Chondrocyte (in vitro differentiated cells): ENCODE measurements around the gene AFDN. TPM values are rescaled to one million over a fixed set of nuclear protein-coding genes. Genes with fewer than 3 reads are reported as not detected.
A peak's percentile ranks its signal among the peaks of the same experiment; 100 is the strongest.

ENCODE experiments used
- DNase-seq: peaks from one replicate; pipeline ENCODE4 v3.0.0; 2021; ENCODE audit warnings: mixed read lengths, low spot score
- H3K27ac Mint-ChIP-seq: one replicate; pipeline ENCODE4 v1.8.0; 2021; ENCODE audit warnings: mild to moderate bottlenecking, moderate library complexity, mixed read lengths; ENCODE audit not compliant: unreplicated experiment
- H3K27me3 Mint-ChIP-seq: 2 replicates; pipeline ENCODE4 v1.8.0; 2021; ENCODE audit warnings: low read depth, mixed read lengths
- H3K36me3 Mint-ChIP-seq: 2 replicates; pipeline ENCODE4 v1.8.0; 2021; ENCODE audit warnings: low read depth, mixed read lengths
- H3K4me1 Mint-ChIP-seq: 2 replicates; pipeline ENCODE4 v1.8.0; 2021; ENCODE audit warnings: low read depth, mild to moderate bottlenecking, mixed read lengths
- H3K4me3 Mint-ChIP-seq: one replicate; pipeline ENCODE4 v1.8.0; 2021; ENCODE audit warnings: mild to moderate bottlenecking, moderate library complexity, mixed read lengths; ENCODE audit not compliant: unreplicated experiment
- H3K9me3 Mint-ChIP-seq: 2 replicates; pipeline ENCODE4 v1.8.0; 2021; ENCODE audit warnings: low read depth, mixed read lengths
- total RNA-seq: library from RNA; stranded (reverse); gene quantifications from 3 replicates; pipeline ENCODE4 v1.2.1, GENCODE V29; 2021
- TF ChIP-seq, protein P1 (sequence below): fragments of 200-600 bp; sonication (generic); IDR thresholded peaks from 2 replicates; pipeline ENCODE4 v1.5.0; 2021; ENCODE audit warnings: antibody characterized with exemption, mild to moderate bottlenecking, moderate library complexity

AFDN gene
- total RNA-seq, 1 donor from 2014 or later, result 45.8 TPM

GRCh38 chr6:168007592-168008338, 181.1 kb downstream of the AFDN start:
- TF ChIP-seq, protein P1, sequence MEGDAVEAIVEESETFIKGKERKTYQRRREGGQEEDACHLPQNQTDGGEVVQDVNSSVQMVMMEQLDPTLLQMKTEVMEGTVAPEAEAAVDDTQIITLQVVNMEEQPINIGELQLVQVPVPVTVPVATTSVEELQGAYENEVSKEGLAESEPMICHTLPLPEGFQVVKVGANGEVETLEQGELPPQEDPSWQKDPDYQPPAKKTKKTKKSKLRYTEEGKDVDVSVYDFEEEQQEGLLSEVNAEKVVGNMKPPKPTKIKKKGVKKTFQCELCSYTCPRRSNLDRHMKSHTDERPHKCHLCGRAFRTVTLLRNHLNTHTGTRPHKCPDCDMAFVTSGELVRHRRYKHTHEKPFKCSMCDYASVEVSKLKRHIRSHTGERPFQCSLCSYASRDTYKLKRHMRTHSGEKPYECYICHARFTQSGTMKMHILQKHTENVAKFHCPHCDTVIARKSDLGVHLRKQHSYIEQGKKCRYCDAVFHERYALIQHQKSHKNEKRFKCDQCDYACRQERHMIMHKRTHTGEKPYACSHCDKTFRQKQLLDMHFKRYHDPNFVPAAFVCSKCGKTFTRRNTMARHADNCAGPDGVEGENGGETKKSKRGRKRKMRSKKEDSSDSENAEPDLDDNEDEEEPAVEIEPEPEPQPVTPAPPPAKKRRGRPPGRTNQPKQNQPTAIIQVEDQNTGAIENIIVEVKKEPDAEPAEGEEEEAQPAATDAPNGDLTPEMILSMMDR, result no peak
- Mint-ChIP-seq H3K27ac (peak overlapping the region; percentile 83), H3K4me3 (no peak overlapping the region), H3K4me1 (peaks cover 15% of the 10 kb centered on the region), H3K9me3 (peaks cover 40% of the 10 kb centered on the region), H3K27me3 (peaks cover 10% of the 10 kb centered on the region), H3K36me3 (peaks cover 16% of the 10 kb centered on the region)
- DNase-seq, result no peak

- H3K4me1 Mint-ChIP-seq, result peaks cover 15% of the 10 kb centered on the region
- peaks cover 40% of the 10 kb centered on the region for H3K9me3 Mint-ChIP-seq
- DNase-seq, result no peak
- peaks cover 16% of the 10 kb centered on the region for H3K36me3 Mint-ChIP-seq
- TF ChIP-seq, protein P1, result no peak
- H3K27ac Mint-ChIP-seq, result no peak overlapping the region
- no peak overlapping the region for H3K4me3 Mint-ChIP-seq
- peaks cover 4% of the 10 kb centered on the region for H3K27me3 Mint-ChIP-seq
Observed at GRCh38 chr6:168009331-168009730, 182.6 kb downstream of the AFDN start.

DNA sequence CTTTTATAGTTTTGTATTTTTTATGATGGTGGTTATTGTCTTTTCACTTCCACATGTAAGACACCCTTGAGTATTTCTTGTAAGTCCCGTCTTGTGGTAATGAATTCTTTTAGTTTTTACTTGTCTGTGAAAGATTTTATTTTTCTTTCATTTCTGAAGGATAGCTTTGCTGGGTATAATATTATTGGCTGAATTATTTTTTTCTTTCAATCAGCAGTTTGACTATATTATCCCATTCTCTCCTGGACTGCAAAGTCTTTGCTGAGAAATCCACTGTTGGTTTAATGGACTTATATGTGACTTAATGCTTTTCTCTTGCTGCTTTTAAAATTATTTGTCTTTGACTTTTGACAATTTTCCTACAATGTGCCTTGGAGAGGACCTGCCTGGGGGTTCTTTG, 184.6 kb downstream of the AFDN start:
- no peak overlapping the region for H3K4me3 Mint-ChIP-seq
- peaks cover 22% of the 10 kb centered on the region for H3K36me3 Mint-ChIP-seq

GRCh38 chr6:168012431-168013249, 185.9 kb downstream of the AFDN start:
- Mint-ChIP-seq H3K27me3 (peaks cover 5% of the 10 kb centered on the region), H3K4me1 (peaks cover 19% of the 10 kb centered on the region), H3K9me3 (peaks cover 45% of the 10 kb centered on the region), H3K27ac (no peak overlapping the region), H3K36me3 (peaks cover 22% of the 10 kb centered on the region), H3K4me3 (no peak overlapping the region)
- TF ChIP-seq, protein P1, result no peak
- no peak for DNase-seq

More for the DNA sequence above, 184.6 kb downstream of the AFDN start:
- no peak for DNase-seq
- Mint-ChIP-seq H3K27me3 (no peaks in the 10 kb centered on the region), H3K27ac (no peak overlapping the region), H3K4me1 (peaks cover 22% of the 10 kb centered on the region), H3K9me3 (peaks cover 45% of the 10 kb centered on the region)
- TF ChIP-seq, protein P1, result no peak

DNA sequence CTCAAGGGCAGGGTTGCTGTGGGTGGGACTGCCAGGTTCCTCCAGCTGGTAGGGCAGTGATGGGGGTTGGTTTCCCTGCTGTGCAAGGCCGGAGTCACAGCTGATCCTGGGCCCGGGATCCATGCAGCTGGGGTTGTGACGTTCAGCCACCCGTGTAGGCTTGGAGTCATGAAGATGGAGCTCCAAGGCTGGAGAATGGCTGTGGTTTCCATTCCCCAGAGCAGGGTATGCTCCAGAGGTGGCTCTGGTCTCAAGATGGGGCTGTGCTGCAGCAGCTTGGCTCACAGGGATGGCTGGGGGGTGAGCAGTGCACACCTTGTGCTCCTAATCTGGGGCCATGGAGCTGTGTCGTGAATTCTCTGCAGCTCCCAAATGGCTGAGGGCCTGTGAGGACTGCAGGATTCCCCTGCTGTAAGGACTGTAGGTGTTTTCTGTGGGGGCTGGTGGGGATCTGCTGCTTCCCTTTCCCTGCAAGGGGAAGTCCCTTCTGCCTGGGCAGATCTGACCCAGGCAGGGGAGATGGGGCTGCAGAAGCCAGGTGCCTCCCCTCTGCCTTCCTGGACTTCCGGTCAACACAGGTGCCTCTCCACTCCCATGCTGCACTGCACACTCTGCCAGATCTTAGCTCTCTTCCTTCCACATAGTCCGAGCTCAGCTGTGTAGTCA, 186.7 kb downstream of the AFDN start:
- DNase-seq, result no peak
- H3K4me1 Mint-ChIP-seq, result peaks cover 11% of the 10 kb centered on the region
- H3K27ac Mint-ChIP-seq, result no peak overlapping the region
- peaks cover 22% of the 10 kb centered on the region for H3K36me3 Mint-ChIP-seq
- TF ChIP-seq, protein P1, result no peak
- H3K9me3 Mint-ChIP-seq, result peaks cover 40% of the 10 kb centered on the region
- H3K4me3 Mint-ChIP-seq, result no peak overlapping the region
- H3K27me3 Mint-ChIP-seq, result peaks cover 5% of the 10 kb centered on the region
